Measurements from ENCODE around the gene AURKAIP1. TPM values are rescaled to one million over a fixed set of nuclear protein-coding genes. Genes with fewer than 3 reads are reported as not detected.

AURKAIP1 gene
- total RNA-seq, 1 donor from 2014 or later = 117 TPM

DNA sequence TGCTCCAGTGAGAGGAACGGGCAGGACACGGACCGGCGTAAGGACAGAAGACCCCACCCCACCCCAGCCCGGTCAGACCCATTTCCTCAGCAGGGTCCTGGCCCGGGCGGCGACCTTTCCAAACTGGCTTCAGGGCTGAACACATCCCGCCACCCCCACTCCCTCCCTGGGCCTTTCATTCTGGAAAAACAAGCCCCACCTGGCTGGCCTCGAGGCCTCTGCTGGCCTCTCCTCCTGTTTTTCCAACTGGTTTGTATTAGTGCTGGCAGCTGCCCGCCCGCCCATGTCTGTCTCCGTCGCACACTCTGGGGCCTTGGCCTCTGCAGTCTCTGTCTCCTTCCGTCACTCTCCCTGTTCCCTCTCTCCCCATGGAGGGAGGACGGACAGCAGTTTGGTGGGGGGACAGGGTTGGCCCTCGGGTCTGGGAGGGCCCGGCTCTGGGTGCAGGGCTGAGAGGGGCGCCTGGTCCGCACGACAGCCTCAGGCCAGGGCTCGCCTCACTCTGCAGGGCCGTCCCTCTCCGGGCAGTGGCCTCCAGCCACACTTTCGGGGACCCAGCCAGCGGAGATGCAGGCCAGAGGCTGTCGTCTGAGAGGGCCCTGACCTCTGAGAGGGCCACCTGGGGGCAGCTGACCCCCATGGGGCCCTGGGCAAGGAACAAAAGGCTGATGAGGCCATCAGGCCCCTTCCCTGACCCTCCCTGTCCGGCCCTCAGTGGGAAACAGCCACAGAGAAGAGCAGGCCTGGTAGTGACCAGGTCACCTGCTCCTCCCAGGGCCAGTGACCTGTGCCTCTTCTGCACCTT, 15.1 kb downstream of the AURKAIP1 start:
- no peak for ATAC-seq

GRCh38 chr1:1359308-1359663, 15.7 kb downstream of the AURKAIP1 start:
- ATAC-seq = no peak

- ATAC-seq = no peak
These were observed 16.4 kb downstream of the AURKAIP1 start, which contains the start of gene MXRA8 for GRCh38 chr1:1358433-1359271. TSS of gene MXRA8 (minus strand) at chr1:1358555. CDS start at chr1:1358504, 51 bp downstream.

DNA sequence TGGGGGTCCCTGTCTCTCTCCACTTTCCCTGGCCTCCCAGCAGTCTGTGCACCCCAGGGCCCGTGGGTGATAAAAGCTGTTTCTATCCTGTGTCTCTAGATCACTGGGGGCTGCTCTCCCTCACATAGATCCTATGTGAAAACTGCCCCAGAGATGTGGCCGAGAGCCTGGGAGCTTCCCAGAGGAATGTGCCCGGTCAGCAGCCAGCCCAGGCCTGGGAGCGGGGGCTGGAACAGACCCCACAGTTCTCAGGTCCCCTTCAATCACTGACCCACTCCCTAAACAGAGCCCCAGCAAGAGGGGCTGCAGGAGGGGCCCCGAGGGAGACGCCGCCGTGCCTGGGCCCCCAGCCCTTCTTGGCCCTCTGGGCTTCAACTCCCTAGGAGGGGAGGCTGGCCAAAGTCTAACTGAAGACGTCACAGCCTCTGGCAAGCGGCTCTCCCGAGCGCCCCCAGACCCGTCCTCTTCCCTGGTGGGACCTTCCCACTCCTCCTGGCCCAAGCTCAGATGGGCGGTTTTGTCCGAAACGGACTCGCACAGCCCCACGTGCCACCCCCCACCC, 17.1 kb downstream of the AURKAIP1 start:
- ATAC-seq = no peak

DNA sequence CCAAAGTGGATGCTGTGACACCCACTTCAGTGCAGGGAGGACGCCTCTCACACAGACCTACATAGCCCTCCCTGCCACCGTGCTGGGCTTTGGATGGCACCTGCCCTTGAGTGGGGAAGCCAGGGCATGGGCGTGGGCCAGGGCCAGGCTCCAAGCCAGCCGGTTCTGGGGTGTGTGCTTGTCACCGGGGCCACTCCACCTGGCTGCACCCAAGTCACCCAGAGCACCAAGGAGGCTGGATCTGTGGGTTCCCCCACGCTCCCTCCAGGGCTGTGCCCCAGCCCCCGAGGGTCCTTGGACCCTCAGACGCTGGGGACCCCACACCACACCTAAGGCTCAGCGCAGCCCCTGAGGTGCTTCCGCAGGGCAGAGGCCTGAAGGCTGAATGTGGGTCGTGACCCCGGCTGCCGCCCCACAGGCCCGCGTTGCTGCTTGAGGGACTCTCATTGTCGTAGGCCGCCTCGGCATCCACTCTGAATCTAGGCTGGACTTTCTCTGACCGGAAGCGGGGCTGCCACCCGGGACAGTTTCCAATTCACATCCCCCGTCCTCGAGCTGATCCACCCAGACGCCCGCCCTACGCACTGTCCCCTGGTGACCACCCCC, 18.1 kb downstream of the AURKAIP1 start:
- peak; percentile 37 for ATAC-seq

DNA sequence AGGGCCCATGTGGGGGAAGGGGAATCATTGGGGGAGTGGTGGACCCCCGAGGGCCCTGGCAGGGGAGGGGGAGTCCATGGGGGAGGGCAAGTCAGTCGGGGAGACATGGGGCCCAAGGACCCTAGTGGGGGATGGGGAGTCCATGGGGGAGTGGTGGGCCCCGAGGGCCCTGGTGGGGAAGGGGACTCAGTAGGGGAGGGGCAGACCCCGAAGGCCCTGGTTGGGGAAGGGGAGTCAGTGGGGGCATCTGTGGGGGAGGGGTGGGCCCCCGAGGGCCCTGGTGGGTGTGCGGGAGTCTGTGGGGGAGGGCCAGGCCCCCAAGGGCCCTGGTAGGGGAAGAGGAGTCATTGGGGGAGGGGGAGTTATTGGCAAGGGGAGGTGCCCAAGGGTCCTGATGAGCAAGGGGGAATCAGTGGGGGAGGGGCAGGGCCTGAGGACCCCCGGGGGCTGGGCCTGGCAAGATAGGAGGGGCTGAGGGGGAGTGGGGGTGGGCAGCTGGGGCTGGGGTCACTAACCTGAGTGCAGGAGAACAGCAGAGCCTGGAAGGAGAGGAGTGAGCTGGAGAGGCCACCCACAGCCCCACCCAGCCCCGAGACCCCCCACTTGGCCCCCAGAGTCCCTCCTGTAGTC, 18.7 kb downstream of the AURKAIP1 start:
- no peak for ATAC-seq

- ATAC-seq = peak; percentile 25
These were observed 19.6 kb downstream of the AURKAIP1 start for GRCh38 chr1:1355416-1355815.

DNA sequence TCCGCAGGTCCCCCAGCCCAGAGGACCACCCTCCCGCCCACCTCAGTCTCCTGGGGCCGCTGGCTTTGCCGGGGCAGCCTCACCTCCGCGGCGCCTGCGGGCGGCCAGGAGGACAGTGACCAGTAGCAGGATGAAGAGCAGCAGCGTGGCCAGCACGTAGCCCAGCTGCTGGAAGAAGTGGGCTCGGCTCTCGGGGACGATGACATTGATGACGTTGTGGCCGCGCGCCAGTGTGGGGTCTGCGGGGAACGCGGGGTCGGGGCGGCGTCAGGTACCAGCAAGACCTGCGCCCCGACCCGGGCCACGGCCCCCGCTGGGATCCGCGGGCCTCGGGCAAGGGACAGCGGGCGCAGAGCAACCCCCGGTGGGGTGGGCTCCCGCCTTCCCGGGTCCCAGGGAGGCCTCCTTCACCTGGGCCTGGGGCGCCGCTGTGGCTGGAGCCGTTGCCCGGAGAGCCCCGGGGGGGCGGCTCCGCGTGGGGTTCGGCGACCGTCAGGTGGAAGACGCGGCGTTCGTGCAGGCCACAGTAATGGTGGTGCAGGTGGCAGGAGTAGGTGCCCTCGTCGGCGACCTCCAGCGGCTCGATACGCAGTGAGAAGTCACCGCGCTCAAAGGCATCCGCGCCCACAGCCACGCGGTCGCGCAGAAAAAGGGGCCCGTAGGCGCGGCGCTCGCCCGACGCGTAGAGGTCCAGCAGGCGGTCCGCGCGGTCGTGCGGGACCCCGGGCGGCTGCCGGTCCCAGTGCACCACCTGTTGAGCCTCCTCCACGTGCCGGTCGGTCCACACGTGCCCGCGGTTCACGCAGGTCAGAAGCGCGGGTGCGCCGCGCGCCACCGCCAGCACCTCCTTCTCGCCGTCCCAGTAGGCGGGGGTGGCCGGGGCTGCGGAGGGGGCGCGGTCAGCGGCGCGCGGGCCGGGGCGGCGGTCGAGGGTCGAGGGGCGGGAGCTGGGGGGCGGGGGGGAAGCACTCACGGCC, 20.4 kb downstream of the AURKAIP1 start:
- ATAC-seq = no peak

DNA sequence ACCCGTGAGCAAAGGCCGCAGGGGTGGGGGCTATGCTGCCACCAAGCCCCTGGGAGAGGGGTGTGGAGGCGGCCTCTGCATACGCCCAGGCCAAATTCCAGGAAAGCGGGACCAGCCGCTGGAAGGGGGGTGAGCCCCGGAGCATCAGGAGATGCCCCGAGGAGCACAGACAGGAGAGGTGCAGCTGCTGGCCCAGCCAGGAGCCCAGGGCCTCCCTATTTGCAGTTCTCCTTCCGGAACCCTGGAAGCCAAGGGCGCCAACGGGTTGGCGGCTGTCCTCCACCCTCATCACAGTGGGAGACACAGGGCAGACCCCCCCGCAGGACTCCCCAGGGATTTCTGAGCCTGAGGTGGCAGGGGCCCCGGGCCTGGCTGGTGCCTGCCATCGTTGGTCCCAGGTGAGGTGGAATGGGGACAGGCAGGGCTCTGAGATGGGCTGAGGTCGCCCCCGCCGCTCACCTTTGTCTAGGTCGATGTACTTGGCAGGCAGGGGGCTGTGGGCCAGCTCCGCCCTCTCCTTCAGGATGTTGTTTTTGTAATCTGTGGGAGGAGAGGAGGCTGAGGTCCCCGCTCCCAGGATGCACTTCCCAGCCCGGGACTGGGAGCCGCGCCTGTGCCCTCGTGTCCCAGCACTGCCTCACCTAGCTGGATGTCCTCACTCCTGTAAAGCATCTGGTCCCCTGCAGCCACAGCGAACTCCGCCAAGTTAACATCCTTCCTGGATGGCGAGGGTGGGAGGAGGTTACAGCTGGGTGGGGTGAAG, 21.4 kb downstream of the AURKAIP1 start:
- no peak for ATAC-seq

GRCh38 chr1:1352786-1353388, 22.1 kb downstream of the AURKAIP1 start:
- ATAC-seq = no peak

DNA sequence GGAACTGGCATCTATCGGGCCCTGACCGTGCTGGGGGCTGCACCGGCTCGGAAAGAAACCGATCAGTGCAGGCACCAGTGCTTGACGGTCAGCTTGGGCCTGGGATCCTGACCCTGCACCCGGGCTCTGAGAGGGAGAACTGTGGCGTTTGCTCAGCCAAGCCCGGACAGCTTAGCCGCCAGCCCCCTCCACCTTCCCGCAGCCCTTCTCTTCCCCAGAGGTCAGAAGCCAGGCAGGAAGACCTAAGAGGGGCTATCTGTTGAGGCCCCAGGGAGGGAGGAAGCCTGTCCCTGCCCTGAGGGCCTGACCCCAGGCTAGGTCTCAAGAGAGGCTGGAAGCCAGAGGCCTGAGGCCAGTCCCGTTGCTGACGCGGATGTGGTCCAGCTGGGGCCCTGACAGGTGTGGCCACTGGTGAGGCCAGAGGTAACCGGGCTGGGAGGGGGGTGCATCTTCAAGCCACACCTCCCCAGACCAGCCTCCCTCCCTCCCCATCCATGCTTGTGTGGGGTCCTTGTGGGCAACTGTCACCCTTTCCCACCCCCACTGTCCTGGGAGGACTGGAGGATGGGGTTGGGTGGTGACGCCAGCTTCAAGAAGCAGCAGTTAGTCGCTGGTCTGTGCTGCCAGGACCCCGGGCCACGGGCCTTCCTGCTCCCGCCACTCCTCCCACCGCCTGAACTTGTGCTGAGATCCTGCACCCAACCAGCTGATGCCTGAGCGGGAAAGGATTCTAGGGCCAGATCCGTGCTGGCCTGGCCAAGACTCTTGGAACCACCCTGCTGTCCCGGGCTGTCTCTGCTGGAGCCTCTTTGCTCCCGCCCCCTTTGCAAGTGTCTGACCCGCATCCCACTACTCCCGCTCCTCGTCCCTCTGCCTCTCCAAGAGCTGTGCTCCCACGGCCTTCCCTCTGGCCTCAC, 23.2 kb downstream of the AURKAIP1 start:
- no peak for ATAC-seq

- ATAC-seq = peak; percentile 29
These were observed 25.6 kb downstream of the AURKAIP1 start, which contains the start of gene DVL1 for GRCh38 chr1:1349256-1350012. TSS of gene DVL1 (minus strand) at chr1:1349418. CDS start at chr1:1349065, 353 bp downstream.

- no peak for ATAC-seq
These were observed 26.4 kb downstream of the AURKAIP1 start for GRCh38 chr1:1348420-1349255.

DNA sequence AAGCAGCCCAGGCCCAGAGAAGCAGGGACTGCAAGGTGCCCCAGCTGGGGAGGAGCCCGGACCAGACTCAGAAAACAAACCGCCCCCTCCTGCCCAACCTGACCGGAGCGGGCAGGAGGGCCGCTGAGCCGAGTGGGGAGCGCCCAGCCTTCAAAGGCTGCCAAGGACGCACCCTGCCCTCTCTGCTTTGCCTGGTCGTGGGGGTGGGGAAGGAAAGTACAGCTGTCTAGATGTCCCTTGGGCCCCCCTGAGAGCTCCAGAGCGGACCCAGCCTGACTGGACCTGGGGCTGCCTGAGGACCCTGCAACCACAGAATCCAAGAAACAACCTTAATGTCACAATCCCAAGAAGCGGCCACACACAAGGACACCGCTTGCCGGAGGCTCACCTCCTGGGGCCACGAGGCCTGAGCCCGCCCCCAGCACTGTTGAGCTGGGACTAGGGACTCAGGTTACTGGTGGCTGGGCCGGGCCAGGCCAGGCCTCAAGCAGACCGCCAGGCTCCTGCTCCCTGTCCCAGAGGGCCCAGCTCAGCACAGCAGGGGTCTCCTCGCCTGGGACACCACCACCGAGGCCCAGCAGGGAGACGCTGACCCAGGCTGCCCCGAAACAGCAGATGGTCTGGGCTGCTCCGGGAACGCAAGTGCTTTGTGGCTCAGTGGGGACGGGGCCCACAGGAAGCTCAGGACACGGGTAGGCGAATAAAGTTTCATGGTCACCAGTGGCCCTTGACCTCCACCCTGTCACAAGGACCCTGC, 27.2 kb downstream of the AURKAIP1 start:
- peak; percentile 45 for ATAC-seq

DNA sequence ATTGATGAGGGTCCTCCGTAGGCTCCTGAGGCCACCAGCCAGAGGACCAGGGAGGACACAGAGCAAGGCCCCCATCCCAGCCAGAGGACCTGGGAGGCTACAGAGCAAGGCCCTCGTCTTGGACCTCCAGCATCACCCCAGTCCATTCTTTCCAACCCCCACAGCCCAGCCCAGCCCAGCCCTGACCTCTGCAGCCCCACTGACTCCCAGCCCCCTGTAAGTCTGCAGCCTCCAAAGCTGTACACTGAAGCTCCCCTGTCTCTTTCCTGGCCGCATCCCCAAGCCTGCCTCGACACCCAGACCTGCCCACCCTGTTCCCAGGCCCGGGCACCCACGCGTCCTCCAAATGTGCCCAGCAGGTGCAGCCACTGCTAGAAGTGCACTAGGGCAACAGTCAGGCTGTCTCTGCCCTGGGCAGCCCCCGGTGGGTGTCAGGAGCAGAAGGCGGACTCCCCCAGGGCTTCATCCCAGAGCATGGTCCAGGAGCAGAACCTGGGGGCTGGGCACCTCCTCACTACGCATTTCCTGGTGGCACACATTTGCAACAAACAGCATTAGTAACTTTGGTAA, 27.9 kb downstream of the AURKAIP1 start:
- ATAC-seq = no peak

DNA sequence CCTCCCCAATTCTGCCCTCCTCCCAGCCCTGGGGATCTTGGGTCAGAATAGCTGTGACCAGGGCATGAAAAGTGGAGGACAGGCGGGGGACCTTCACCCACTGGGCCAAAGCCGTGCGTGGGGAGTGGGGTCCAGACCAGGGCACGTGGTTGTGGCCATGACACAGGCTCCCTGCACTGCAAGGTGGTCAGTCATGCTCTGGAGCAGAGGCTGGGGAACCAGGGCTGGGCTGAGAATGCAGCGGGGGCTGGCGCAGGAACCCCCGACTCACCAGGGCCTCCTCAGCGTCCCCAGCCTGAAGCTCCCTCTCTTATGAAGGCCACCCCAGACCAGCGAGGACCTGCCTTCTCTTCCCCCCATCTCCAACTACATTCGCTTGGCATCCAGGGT, 28.5 kb downstream of the AURKAIP1 start:
- no peak for ATAC-seq

All from esophagus mucosa (tissue), 1 donor.